NCI-H1092 treated with DMSO at 0.1 percent for 48 hours (cell line): ENCODE results near the gene DAO.

Source experiments
- DNase-seq: peaks from one replicate; lab custom pipeline; 2025; lab: John Stamatoyannopoulos, UW

The DAO gene

GRCh38 chr12:108875682-108876361, 4.1 kb upstream of the DAO start:
- no peak for DNase-seq

GRCh38 chr12:108876550-108876949, 3.3 kb upstream of the DAO start:
- DNase-seq: no peak

- no peak for DNase-seq
These were observed 2.1 kb downstream of the DAO start for GRCh38 chr12:108881953-108882352.

GRCh38 chr12:108884116-108885012, 4.5 kb downstream of the DAO start:
- DNase-seq: no peak

GRCh38 chr12:108886873-108887629, 7.2 kb downstream of the DAO start:
- DNase-seq: no peak

GRCh38 chr12:108888031-108888430, 8.1 kb downstream of the DAO start:
- DNase-seq: no peak

GRCh38 chr12:108890208-108890607, 10.3 kb downstream of the DAO start:
- DNase-seq: no peak

GRCh38 chr12:108895220-108895802, 15.4 kb downstream of the DAO start:
- no peak for DNase-seq

- no peak for DNase-seq
These were observed 16.4 kb downstream of the DAO start for GRCh38 chr12:108896336-108896735.

GRCh38 chr12:108896817-108897216, 16.9 kb downstream of the DAO start:
- no peak for DNase-seq

- no peak for DNase-seq
These were observed 19.3 kb downstream of the DAO start for GRCh38 chr12:108899145-108899544.

- no peak for DNase-seq
These were observed 25.8 kb downstream of the DAO start for GRCh38 chr12:108905725-108906124.

- no peak for DNase-seq
These were observed 27.1 kb downstream of the DAO start for GRCh38 chr12:108906971-108907370.

GRCh38 chr12:108907839-108908351, 28.0 kb downstream of the DAO start:
- no peak for DNase-seq

GRCh38 chr12:108910336-108910735, 30.4 kb downstream of the DAO start:
- no peak for DNase-seq

GRCh38 chr12:108911915-108912314, 32.0 kb downstream of the DAO start:
- no peak for DNase-seq

GRCh38 chr12:108912361-108912760, 32.5 kb downstream of the DAO start:
- no peak for DNase-seq

GRCh38 chr12:108914121-108914531, 34.2 kb downstream of the DAO start:
- DNase-seq: no peak

- no peak for DNase-seq
These were observed 35.8 kb downstream of the DAO start for GRCh38 chr12:108915632-108916133.

GRCh38 chr12:108916336-108916735, 36.4 kb downstream of the DAO start:
- DNase-seq: no peak

- no peak for DNase-seq
These were observed 38.3 kb downstream of the DAO start for GRCh38 chr12:108918206-108918605.
